ENCODE results near the gene RAB6D. TPM values are rescaled to one million over a fixed set of nuclear protein-coding genes. Genes with fewer than 3 reads are reported as not detected.
"Not testable (repeated sequence)": the region's sequence is repeated elsewhere in the genome, so short reads cannot be mapped to it uniquely, and the experiment has no call there.

RAB6D gene
- total and polyA plus RNA-seq, 2 of the 13 experiments (the other 11 are each of a cell fraction or from before 2014, with no cell fraction given): 0.01 TPM; not detected in 1

DNA sequence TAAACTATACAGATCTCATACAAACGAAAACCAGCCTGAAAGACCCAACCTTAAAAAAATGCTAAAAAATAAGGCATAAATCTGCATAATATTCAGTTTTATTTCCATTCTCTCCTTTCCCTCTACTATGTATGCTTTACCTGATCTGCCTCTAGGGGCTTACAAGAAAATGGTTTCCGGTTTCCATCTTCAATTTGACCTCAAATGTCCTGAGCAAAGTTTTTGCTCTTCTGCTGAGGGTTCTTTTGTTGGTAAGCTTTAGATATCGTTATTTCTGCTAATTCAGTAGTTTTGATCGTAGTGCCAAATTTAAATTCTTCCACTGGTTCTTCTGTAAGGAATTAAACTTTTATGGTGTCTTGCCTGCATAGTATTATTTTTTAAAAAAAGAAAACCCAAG is 2.2 kb downstream of the RAB6D start:
- H2AFZ ChIP-seq (ENCODE audit: low read length); H3K9me3 ChIP-seq (ENCODE audit: low read length); CTCF ChIA-PET (ENCODE audit: low intra/inter-chr PET ratio, low total read pairs); H3K4me3 ChIP-seq (replicated peaks in 1 of 3; ENCODE audit: insufficient read depth in 1 of 3, low read depth in 2 of 3, low read length in 3 of 3); POLR2A ChIA-PET; H3K4me1 ChIP-seq (ENCODE audit: insufficient read depth, low read length); H3K79me2 ChIP-seq (ENCODE audit: insufficient read depth, low read length); intact Hi-C loops (cut with micrococcal nuclease; ENCODE audit: unreplicated experiment); H3K4me2 ChIP-seq (ENCODE audit: low read depth, low read length); ATAC-seq; H3K36me3 ChIP-seq (replicated peaks in 1 of 2; ENCODE audit: control insufficient read depth in 1 of 2, insufficient read depth in 2 of 2, low read length in 2 of 2); H3K9ac ChIP-seq (ENCODE audit: insufficient read depth, low read depth, low read length); FAIRE-seq; H4K20me1 ChIP-seq (ENCODE audit: insufficient read depth, low read length); H3K27ac ChIP-seq (ENCODE audit: extremely low read length, insufficient read depth, low read length); DNase-seq (ENCODE audit: low spot score); in situ Hi-C loops (cut with HindIII; ENCODE audit: extremely low pct_ligation_motif_present, low pct_unique_long_range_greater_than_20kb); BruUV-seq (replicated peaks); TF ChIP-seq GABPA (IDR thresholded peaks at IDR 0.05; ENCODE audit: low read depth, low read length): not testable (repeated sequence)
- H3K27me3 ChIP-seq (ENCODE audit: control insufficient read depth in 1 of 2, insufficient read depth in 2 of 2, low read length in 2 of 2): peaks cover 0 to 16% of the 10 kb centered on the region in 2 experiments; a peak in 3 of 5 replicates
- TF ChIP-seq GABPA (CRISPR knock-in tag; IDR thresholded peaks at IDR 0.05; ENCODE audit: low read depth): 0 out of 2 replicates have a peak, but pooled peaks have one; percentile 11
- WGBS (ENCODE audit: low lambda C conversion rate): 3% methylated on average over 4 of the region's 4 CpGs

DNA sequence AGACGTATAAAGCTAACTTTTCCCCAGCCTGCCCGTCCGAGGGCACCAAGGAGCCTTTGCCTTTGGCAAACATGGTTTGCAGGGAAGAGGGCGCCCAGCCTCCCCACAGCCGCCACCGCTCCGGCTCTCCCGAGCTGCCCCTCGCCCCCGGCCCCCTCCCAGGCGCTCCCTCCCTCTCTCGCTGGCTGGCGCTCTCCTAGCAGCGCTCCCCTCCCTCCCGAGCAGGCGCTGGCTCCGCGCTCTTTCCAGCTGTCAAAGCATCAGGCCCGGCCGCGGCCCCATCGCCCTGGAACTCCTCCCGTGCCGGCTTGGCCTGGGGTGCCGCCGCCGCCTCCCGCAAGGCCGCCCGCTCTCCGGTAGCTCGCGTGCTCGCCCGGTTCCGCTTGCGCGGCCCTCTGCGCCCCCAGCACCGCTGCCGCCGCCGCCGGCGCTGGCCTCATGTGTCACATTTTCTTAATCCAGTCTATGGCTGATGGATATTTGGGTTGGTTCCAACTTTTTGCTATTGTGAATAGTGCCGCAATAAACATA is 10.7 kb downstream of the RAB6D start:
- BruUV-seq (replicated peaks); H3K9ac ChIP-seq (ENCODE audit: insufficient read depth, low read depth, low read length); in situ Hi-C loops (cut with HindIII; ENCODE audit: extremely low pct_ligation_motif_present, low pct_unique_long_range_greater_than_20kb); H3K9me3 ChIP-seq (ENCODE audit: low read length); H3K4me2 ChIP-seq (ENCODE audit: low read depth, low read length); H3K36me3 ChIP-seq (replicated peaks in 1 of 2; ENCODE audit: control insufficient read depth in 1 of 2, insufficient read depth in 2 of 2, low read length in 2 of 2); H3K27me3 ChIP-seq (ENCODE audit: control insufficient read depth in 1 of 2, insufficient read depth in 2 of 2, low read length in 2 of 2); H3K79me2 ChIP-seq (ENCODE audit: insufficient read depth, low read length); intact Hi-C loops (cut with micrococcal nuclease; ENCODE audit: unreplicated experiment); CTCF ChIA-PET (ENCODE audit: low intra/inter-chr PET ratio, low total read pairs); POLR2A ChIA-PET; H3K4me1 ChIP-seq (ENCODE audit: insufficient read depth, low read length); H2AFZ ChIP-seq (ENCODE audit: low read length); DNase-seq (ENCODE audit: low spot score); H3K4me3 ChIP-seq (replicated peaks in 1 of 3; ENCODE audit: insufficient read depth in 1 of 3, low read depth in 2 of 3, low read length in 3 of 3); FAIRE-seq; H4K20me1 ChIP-seq (ENCODE audit: insufficient read depth, low read length); ATAC-seq; H3K27ac ChIP-seq (ENCODE audit: extremely low read length, insufficient read depth, low read length): not testable (repeated sequence)
- 69% methylated on average over 34 of the region's 46 CpGs for WGBS (ENCODE audit: low lambda C conversion rate)

DNA sequence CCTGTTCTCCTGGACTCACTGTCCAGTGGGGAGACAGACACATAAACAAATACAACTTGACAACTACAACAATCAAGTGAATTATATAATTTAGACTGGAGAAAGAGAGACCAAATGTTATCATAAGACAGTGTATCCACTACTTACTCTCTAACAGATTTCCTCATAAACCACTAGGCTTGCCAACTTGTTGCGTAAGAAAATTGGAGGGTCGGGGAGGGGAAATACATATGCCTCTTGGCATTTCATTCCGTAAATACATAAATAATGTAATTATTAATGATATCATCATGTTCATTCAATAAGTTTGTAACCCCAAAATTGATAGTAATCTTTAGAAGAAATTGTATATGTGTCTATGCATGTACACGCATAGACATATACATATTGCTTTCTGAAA is 14.9 kb downstream of the RAB6D start:
- Histone ChIP-seq H3K36me3 (replicated peaks in 1 of 2; ENCODE audit: control insufficient read depth in 1 of 2, insufficient read depth in 2 of 2, low read length in 2 of 2) (no peaks in the 10 kb centered on the region), H3K79me2 (ENCODE audit: insufficient read depth, low read length) (no peaks in the 10 kb centered on the region), H3K9ac (ENCODE audit: insufficient read depth, low read depth, low read length) (no peak overlapping the region), H3K9me3 (ENCODE audit: low read length) (no peaks in the 10 kb centered on the region), H3K4me3 (replicated peaks in 1 of 3; ENCODE audit: insufficient read depth in 1 of 3, low read depth in 2 of 3, low read length in 3 of 3) (no peak overlapping the region), H3K4me1 (ENCODE audit: insufficient read depth, low read length) (peaks cover 11% of the 10 kb centered on the region; the same call in 1 of the 2 replicates), H2AFZ (ENCODE audit: low read length) (no peak overlapping the region), H3K27ac (ENCODE audit: extremely low read length, insufficient read depth, low read length) (no peak overlapping the region), H3K27me3 (ENCODE audit: control insufficient read depth in 1 of 2, insufficient read depth in 2 of 2, low read length in 2 of 2) (no peaks in the 10 kb centered on the region), H3K4me2 (ENCODE audit: low read depth, low read length) (no peak overlapping the region), H4K20me1 (ENCODE audit: insufficient read depth, low read length) (no peaks in the 10 kb centered on the region)
- ChIA-PET CTCF (ENCODE audit: low intra/inter-chr PET ratio, low total read pairs) (no interaction called here), POLR2A (no interaction called here)
- BruUV-seq (replicated peaks): no TSS peak
- DNase-seq (ENCODE audit: low spot score) (no peak), FAIRE-seq (no peak), ATAC-seq (no peak)
- intact Hi-C loops (cut with micrococcal nuclease; ENCODE audit: unreplicated experiment) (no loop called here), in situ Hi-C loops (cut with HindIII; ENCODE audit: extremely low pct_ligation_motif_present, low pct_unique_long_range_greater_than_20kb) (no loop called here)
- 54% methylated on average over 4 of the region's 4 CpGs for WGBS (ENCODE audit: low lambda C conversion rate)
- TF ChIP-seq CEBPB (IDR thresholded peaks at IDR 0.05; ENCODE audit: borderline replicate concordance, low read depth, low read length): peak; percentile 65
- TF ChIP-seq, protein P1, sequence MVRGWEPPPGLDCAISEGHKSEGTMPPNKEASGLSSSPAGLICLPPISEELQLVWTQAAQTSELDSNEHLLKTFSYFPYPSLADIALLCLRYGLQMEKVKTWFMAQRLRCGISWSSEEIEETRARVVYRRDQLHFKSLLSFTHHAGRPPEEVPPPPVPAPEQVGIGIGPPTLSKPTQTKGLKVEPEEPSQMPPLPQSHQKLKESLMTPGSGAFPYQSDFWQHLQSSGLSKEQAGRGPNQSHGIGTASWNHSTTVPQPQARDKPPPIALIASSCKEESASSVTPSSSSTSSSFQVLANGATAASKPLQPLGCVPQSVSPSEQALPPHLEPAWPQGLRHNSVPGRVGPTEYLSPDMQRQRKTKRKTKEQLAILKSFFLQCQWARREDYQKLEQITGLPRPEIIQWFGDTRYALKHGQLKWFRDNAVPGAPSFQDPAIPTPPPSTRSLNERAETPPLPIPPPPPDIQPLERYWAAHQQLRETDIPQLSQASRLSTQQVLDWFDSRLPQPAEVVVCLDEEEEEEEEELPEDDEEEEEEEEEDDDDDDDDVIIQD (CRISPR knock-in tag; IDR thresholded peaks at IDR 0.05; ENCODE audit: low read depth): no peak
